Adrenal gland (tissue), 12 donors: Measurements from ENCODE around the gene ANKRD11. TPM values are rescaled to one million over a fixed set of nuclear protein-coding genes. Genes with fewer than 3 reads are reported as not detected.

Source experiments
- DNase-seq, 7 donors: peaks; one replicate each; pipeline ENCODE4 v3.0.0-alpha.2; 2019 to 2020
- H3K27ac ChIP-seq, 5 donors: fragments of 200-600 bp; sonication (generic) in 4 of 5; 1 replicate in 3 of 5; 2 replicates in 2 of 5; pipeline versions ENCODE4 v1.5.1 to v1.8.0; 2016 to 2020; ENCODE audit warnings: mild to moderate bottlenecking in 1 of 5
- H3K27me3 ChIP-seq: fragments of 200-600 bp; 2 replicates; pipeline ENCODE4 v1.8.0; 2021
- H3K36me3 ChIP-seq, 2 donors: fragments of 200-600 bp; replicated peaks in 1 of 2; 1 replicate in 1 of 2; 2 replicates in 1 of 2; pipeline versions ENCODE4 v1.5.1 to v1.8.0; 2018 to 2022
- H3K4me1 ChIP-seq, 2 donors: fragments of 200-600 bp; replicated peaks in 1 of 2; 1 replicate in 1 of 2; 2 replicates in 1 of 2; pipeline versions ENCODE4 v1.5.1 to v1.8.0; 2018 to 2021
- H3K4me3 ChIP-seq, 4 donors: fragments of 200-600 bp; sonication (generic) in 3 of 4; one replicate each; pipeline ENCODE4 v1.5.1; 2016 to 2018
- H3K9me3 ChIP-seq, 3 donors: fragments of 200-600 bp; sonication (generic) in 1 of 3; replicated peaks in 1 of 3; 1 replicate in 2 of 3; 2 replicates in 1 of 3; pipeline versions ENCODE4 v1.5.1 to v1.8.0; 2016 to 2021
- CTCF ChIP-seq, 6 experiments: fragments of 450-650 bp in 4 of 6; fragments of 200-600 bp in 2 of 6; sonication (generic) in 1 of 6; IDR thresholded peaks; 1 replicate in 5 of 6; 2 replicates in 1 of 6; pipeline versions ENCODE4 v1.5.1 to v1.8.0; 2016 to 2021; ENCODE audit warnings: antibody characterized with exemption in 6 of 6, mild to moderate bottlenecking in 2 of 6, moderate library complexity in 1 of 6
- POLR2A ChIP-seq, 2 donors: fragments of 450-650 bp; IDR thresholded peaks; one replicate each; pipeline ENCODE4 v1.6.1; 2017; ENCODE audit warnings: antibody characterized with exemption in 2 of 2, mild to moderate bottlenecking in 2 of 2, moderate library complexity in 1 of 2
- WGBS, 4 donors: extraction: QIAGEN DNeasy Blood & Tissue Kit in 2 of 4; methylation state at CpG; one replicate each; pipeline versions ENCODE4 v1.1.5 to v1.1.7; 2013 to 2017; 5-methylcytosine and 5-hydroxymethylcytosine counted together
- intact Hi-C, 2 donors: fragments of 100-400 bp; cut with DNase I; formaldehyde crosslinking; loops; one replicate each; pipeline versions ENCODE4 v1.14.1 to v1.15.0; 2022 to 2023
- polyA plus RNA-seq, 3 donors: library from polyadenylated mRNA; stranded (reverse); fragments of 200-250 nt in 2 of 3; fragments of 350-450 nt in 1 of 3; fragmentation: Illumina TruSeq in 1 of 3; extraction: RNeasy Lipid Tissue Mini Kit (QIAGEN cat#74804) in 1 of 3; gene quantifications; one replicate each; pipeline ENCODE4 v1.2.3, GENCODE V29; 2013 to 2014
- total RNA-seq, 9 donors: library from RNA; depleted of rRNA in 4 of 9; stranded (reverse); fragments of >200 nt in 4 of 9; fragments of 120-200 nt in 1 of 9; fragmentation: NEBNext Ultra II Directional in 1 of 9; extraction: Animal tissue kit (Norgen Biotek cat#: 25700) in 1 of 9; gene quantifications; one replicate each; pipeline versions ENCODE4 v1.1.0 to v1.2.4, GENCODE V29; 2013 to 2023
- donor health status: healthy with polysubstance abuse.
- donor health status: Bipolar disorder and iron deficiency.
- donor health status: DM: yes; HTN: yes; CAD: no.
- donor health status: DM: no; HTN: no; CAD: no.
- donor health status: DM: no; HTN: no; CAD: no.
- donor health status: DM: yes; HTN: yes; CAD: no.

Gene ANKRD11
- total and polyA plus RNA-seq, 12 donors: 29.7 to 127 (median 80.1) TPM

- no peak overlapping the region for H3K4me3 ChIP-seq
- TF ChIP-seq POLR2A (IDR thresholded peaks at IDR 0.05) (no peak), CTCF (IDR thresholded peaks at IDR 0.05) (no peak)
- peaks cover 12 to 63% of the 10 kb centered on the region in 2 donors for H3K4me1 ChIP-seq
- DNase-seq: no peak
- H3K27me3 ChIP-seq: no peaks in the 10 kb centered on the region
- 69 to 87% (median 82%) methylated on average over 5 of the region's 5 CpGs for WGBS, 4 donors
- H3K9me3 ChIP-seq: no peaks in the 10 kb centered on the region
- no peaks in the 10 kb centered on the region for H3K36me3 ChIP-seq
- H3K27ac ChIP-seq: no peak overlapping the region
- intact Hi-C loops: no loop called here
Measured at GRCh38 chr16:89475144-89475543, 15.2 kb downstream of the ANKRD11 start.

- no peaks in the 10 kb centered on the region for H3K27me3 ChIP-seq
- H3K36me3 ChIP-seq: no peaks in the 10 kb centered on the region
- H3K27ac ChIP-seq: peak overlapping the region in 1 of 5 donors; percentile 10
- H3K4me3 ChIP-seq: no peak overlapping the region
- H3K9me3 ChIP-seq: no peaks in the 10 kb centered on the region
- TF ChIP-seq CTCF (IDR thresholded peaks at IDR 0.05) (no peak), POLR2A (IDR thresholded peaks at IDR 0.05) (no peak)
- H3K4me1 ChIP-seq: peaks cover 12 to 60% of the 10 kb centered on the region in 2 donors
- intact Hi-C loops: no loop called here
- peak in 3 of 7 donors; percentile 31 to 44 (median 38) for DNase-seq
- WGBS, 4 donors: 75 to 80% (median 78%) methylated on average over 9 of the region's 9 CpGs
Measured at GRCh38 chr16:89473791-89474414, 16.5 kb downstream of the ANKRD11 start.

GRCh38 chr16:89473136-89473712 is 17.1 kb downstream of the ANKRD11 start:
- intact Hi-C loops: no loop called here
- no peak for TF ChIP-seq CTCF (IDR thresholded peaks at IDR 0.05)
- no peak for TF ChIP-seq POLR2A (IDR thresholded peaks at IDR 0.05)
- Histone ChIP-seq H3K36me3 (no peaks in the 10 kb centered on the region), H3K27ac (peak overlapping the region in 1 of 5 donors; percentile 10), H3K9me3 (no peaks in the 10 kb centered on the region), H3K27me3 (no peaks in the 10 kb centered on the region), H3K4me3 (no peak overlapping the region), H3K4me1 (peaks cover 12 to 53% of the 10 kb centered on the region in 2 donors)
- 79 to 90% (median 86%) methylated on average over 7 of the region's 7 CpGs for WGBS, 4 donors
- DNase-seq: no peak

- TF ChIP-seq CTCF (IDR thresholded peaks at IDR 0.05) (no peak), POLR2A (IDR thresholded peaks at IDR 0.05) (no peak)
- intact Hi-C loops: no loop called here
- no peak overlapping the region for H3K4me3 ChIP-seq
- no peaks in the 10 kb centered on the region for H3K36me3 ChIP-seq
- peaks cover 12 to 48% of the 10 kb centered on the region in 2 donors for H3K4me1 ChIP-seq
- H3K27me3 ChIP-seq: no peaks in the 10 kb centered on the region
- no peaks in the 10 kb centered on the region for H3K9me3 ChIP-seq
- DNase-seq: no peak
- H3K27ac ChIP-seq: no peak overlapping the region
- 76 to 87% (median 81%) methylated on average over 2 of the region's 2 CpGs for WGBS, 4 donors
Measured at GRCh38 chr16:89472711-89473075, 17.7 kb downstream of the ANKRD11 start.
